ENCODE results near the gene HP1BP3. TPM values are rescaled to one million over a fixed set of nuclear protein-coding genes. Genes with fewer than 3 reads are reported as not detected.
A peak's percentile ranks its signal among the peaks of the same experiment; 100 is the strongest.

The HP1BP3 gene
- total and polyA plus RNA-seq, 12 donors, result 54.4 to 148 (median 129) TPM

DNA sequence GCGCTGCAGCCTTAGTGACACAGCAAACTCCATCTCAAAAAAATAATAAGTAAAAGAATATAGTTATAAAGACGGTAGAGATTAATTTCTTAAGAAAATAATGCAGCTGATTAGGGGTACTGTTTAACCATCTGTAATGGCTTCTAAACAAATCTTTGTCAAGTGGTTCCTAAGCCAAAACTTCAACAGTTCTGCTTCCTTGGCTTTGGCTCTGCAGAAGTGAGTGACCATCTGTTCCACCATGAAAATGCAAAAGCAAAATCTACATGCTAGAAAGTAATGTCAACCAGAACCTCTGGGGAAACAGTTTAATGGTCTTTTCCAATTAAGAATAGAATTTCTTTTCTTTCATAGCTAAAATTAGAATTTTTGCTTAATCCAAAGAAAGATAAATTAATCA, 46.3 kb downstream of the HP1BP3 start:
- ATAC-seq (no peak), DNase-seq (no peak)
- Histone ChIP-seq H3K9me3 (no peaks in the 10 kb centered on the region), H3K4me3 (no peak overlapping the region), H3K27ac (no peak overlapping the region), H3K27me3 (no peaks in the 10 kb centered on the region), H3K36me3 (peaks cover 0 to 94% (median 43%) of the 10 kb centered on the region in 9 donors), H3K4me1 (peaks cover 0 to 7% (median 0%) of the 10 kb centered on the region in 9 donors)
- TF ChIP-seq, protein P1, sequence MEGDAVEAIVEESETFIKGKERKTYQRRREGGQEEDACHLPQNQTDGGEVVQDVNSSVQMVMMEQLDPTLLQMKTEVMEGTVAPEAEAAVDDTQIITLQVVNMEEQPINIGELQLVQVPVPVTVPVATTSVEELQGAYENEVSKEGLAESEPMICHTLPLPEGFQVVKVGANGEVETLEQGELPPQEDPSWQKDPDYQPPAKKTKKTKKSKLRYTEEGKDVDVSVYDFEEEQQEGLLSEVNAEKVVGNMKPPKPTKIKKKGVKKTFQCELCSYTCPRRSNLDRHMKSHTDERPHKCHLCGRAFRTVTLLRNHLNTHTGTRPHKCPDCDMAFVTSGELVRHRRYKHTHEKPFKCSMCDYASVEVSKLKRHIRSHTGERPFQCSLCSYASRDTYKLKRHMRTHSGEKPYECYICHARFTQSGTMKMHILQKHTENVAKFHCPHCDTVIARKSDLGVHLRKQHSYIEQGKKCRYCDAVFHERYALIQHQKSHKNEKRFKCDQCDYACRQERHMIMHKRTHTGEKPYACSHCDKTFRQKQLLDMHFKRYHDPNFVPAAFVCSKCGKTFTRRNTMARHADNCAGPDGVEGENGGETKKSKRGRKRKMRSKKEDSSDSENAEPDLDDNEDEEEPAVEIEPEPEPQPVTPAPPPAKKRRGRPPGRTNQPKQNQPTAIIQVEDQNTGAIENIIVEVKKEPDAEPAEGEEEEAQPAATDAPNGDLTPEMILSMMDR (IDR thresholded peaks at IDR 0.05), result no peak
- intact Hi-C loops (cut with DNase I), result loop anchor here in 1 of 10 donors (5.0 kb wide), 1 partner anchor 37 kb away; no protein-coding TSS in a partner anchor
- WGBS, 2 donors, result 87 to 89% methylated on average over 2 of the region's 2 CpGs

DNA sequence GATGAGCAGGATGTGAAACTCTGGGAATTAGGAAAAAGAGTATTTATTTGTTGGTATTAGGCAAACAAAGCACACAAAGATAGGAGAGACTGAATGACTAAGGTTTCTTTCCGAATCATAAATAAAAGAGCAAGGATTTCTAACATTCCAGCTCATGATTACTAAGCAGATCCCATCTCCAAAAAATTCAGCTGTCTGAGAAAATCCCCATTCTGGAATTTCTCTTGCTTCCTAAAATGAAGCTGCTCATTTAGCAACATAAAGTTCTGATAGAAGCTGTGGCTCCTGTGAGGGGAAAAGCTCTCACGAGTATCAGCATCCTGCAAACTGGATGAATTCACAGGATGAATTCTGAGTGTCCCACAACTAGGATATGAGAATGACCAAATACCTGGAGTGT, 47.9 kb downstream of the HP1BP3 start:
- WGBS, 2 donors, result 77 to 79% methylated on average over 2 of the region's 2 CpGs
- peaks cover 0 to 7% (median 0%) of the 10 kb centered on the region in 9 donors for H3K4me1 ChIP-seq
- no peak for ATAC-seq
- TF ChIP-seq, protein P1 (IDR thresholded peaks at IDR 0.05), result no peak
- H3K4me3 ChIP-seq, result no peak overlapping the region
- no peaks in the 10 kb centered on the region for H3K9me3 ChIP-seq
- no peak overlapping the region for H3K27ac ChIP-seq
- H3K36me3 ChIP-seq, result peaks cover 0 to 78% (median 28%) of the 10 kb centered on the region in 9 donors
- no peaks in the 10 kb centered on the region for H3K27me3 ChIP-seq
- intact Hi-C loops (cut with DNase I), result loop anchor here in 2 of 10 donors (10.0 kb wide), 1 partner anchor 214 kb away; no protein-coding TSS in a partner anchor
- no peak for DNase-seq

DNA sequence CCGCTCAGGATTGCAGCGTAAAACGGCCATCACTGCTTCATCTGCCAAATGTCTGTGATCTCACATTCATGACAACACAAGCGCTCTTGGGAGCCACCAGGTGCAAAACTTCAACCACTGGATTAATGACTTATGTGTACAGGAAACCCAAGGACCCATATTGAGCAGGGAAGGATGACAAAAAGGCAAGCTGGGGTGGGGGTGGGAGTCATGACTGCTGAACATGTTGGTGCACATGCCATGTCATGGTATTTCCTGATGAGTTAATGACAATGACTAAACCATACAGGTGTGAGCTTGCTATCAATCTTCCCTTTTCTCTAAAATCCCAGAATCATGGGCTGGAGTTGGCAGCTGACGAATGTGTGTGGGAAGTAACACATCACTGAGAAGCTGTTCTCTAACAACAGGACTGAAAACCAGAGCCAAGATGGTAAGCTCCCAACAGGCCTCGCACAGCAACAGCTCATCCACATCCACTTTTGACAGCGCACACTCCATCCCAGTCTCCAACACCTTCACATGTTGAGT, 51.5 kb downstream of the HP1BP3 start:
- TF ChIP-seq, protein P1 (IDR thresholded peaks at IDR 0.05), result no peak
- peaks cover 0 to 42% (median 5%) of the 10 kb centered on the region in 9 donors for H3K36me3 ChIP-seq
- H3K4me3 ChIP-seq, result no peak overlapping the region
- no peak overlapping the region for H3K27ac ChIP-seq
- WGBS, 2 donors, result 85 to 87% methylated on average over 7 of the region's 7 CpGs
- peaks cover 9 to 28% (median 21%) of the 10 kb centered on the region in 9 donors for H3K4me1 ChIP-seq
- H3K9me3 ChIP-seq, result no peaks in the 10 kb centered on the region
- H3K27me3 ChIP-seq, result peaks cover 0 to 29% (median 16%) of the 10 kb centered on the region in 7 donors
- intact Hi-C loops (cut with DNase I), result loop anchor here in 2 of 10 donors (10.0 kb wide), 1 partner anchor 211 kb away; no protein-coding TSS in a partner anchor
- no peak for ATAC-seq
- DNase-seq, result no peak

DNA sequence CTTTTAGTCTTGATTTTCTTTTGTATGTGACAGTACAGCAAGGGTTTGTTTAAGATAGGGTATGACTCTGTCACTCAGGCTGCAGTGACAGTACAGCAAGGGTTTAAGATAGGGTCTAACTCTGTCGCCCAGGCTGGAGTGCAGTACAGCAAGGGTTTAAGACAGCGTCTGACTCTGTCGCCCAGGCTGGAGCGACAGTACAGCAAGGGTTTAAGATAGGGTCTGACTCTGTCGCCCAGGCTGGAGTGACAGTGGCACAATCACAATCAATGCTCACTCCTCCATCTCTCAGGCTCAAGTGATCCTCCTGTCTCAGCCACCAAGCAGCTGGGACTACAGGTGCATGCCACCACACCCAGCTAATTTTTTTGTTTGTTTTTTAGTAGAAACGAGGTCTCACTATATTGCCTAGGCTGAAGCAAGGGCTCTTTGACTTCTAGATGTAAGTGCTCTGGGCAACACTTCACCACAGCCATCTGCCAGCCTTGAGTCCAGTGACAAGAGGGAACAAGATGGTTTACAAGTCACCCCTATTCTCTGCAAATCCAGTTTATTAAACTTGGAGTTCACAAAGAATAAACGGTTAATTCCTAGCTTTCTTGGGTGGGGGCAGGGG, 53.6 kb downstream of the HP1BP3 start:
- intact Hi-C loops (cut with DNase I), result loop anchor here in 2 of 10 donors (10.0 kb wide), 1 partner anchor 209 kb away; no protein-coding TSS in a partner anchor
- Histone ChIP-seq H3K4me3 (peak overlapping the region in 8 of 10 donors; percentile 57 to 65 (median 61)), H3K27ac (peak overlapping the region in 2 of 10 donors; percentile 19 to 25), H3K36me3 (peaks cover 0 to 21% (median 0%) of the 10 kb centered on the region in 9 donors), H3K27me3 (peaks cover 0 to 51% (median 37%) of the 10 kb centered on the region in 7 donors), H3K4me1 (peaks cover 9 to 23% (median 21%) of the 10 kb centered on the region in 9 donors), H3K9me3 (no peaks in the 10 kb centered on the region)
- peak in 2 of 8 donors; percentile 20 to 28 for ATAC-seq
- WGBS, 2 donors, result 21 to 22% methylated on average over 7 of the region's 7 CpGs
- TF ChIP-seq, protein P1 (IDR thresholded peaks at IDR 0.05), result no peak
- no peak for DNase-seq
